ENCODE measurements around the gene HMCN2.

Gene HMCN2

GRCh38 chr9:130406278-130406895, 140.8 kb downstream of the HMCN2 start:
- TF ChIP-seq CREB1 (IDR thresholded peaks at IDR 0.05; ENCODE audit: low read depth) (no peak), ZBTB7A (IDR thresholded peaks at IDR 0.05; ENCODE audit: low read depth) (no peak), CEBPB (IDR thresholded peaks at IDR 0.05) (no peak), FOXM1 (IDR thresholded peaks at IDR 0.05; ENCODE audit: borderline replicate concordance, low read depth) (no peak), TCF12 (IDR thresholded peaks at IDR 0.05; ENCODE audit: low read depth) (no peak), TEAD4 (IDR thresholded peaks at IDR 0.05) (no peak), RAD21 (IDR thresholded peaks at IDR 0.05; ENCODE audit: low read depth) (no peak), EP300 (IDR thresholded peaks at IDR 0.05; ENCODE audit: borderline replicate concordance) (no peak), NFIC (IDR thresholded peaks at IDR 0.05) (no peak)
- TF ChIP-seq, protein P1, sequence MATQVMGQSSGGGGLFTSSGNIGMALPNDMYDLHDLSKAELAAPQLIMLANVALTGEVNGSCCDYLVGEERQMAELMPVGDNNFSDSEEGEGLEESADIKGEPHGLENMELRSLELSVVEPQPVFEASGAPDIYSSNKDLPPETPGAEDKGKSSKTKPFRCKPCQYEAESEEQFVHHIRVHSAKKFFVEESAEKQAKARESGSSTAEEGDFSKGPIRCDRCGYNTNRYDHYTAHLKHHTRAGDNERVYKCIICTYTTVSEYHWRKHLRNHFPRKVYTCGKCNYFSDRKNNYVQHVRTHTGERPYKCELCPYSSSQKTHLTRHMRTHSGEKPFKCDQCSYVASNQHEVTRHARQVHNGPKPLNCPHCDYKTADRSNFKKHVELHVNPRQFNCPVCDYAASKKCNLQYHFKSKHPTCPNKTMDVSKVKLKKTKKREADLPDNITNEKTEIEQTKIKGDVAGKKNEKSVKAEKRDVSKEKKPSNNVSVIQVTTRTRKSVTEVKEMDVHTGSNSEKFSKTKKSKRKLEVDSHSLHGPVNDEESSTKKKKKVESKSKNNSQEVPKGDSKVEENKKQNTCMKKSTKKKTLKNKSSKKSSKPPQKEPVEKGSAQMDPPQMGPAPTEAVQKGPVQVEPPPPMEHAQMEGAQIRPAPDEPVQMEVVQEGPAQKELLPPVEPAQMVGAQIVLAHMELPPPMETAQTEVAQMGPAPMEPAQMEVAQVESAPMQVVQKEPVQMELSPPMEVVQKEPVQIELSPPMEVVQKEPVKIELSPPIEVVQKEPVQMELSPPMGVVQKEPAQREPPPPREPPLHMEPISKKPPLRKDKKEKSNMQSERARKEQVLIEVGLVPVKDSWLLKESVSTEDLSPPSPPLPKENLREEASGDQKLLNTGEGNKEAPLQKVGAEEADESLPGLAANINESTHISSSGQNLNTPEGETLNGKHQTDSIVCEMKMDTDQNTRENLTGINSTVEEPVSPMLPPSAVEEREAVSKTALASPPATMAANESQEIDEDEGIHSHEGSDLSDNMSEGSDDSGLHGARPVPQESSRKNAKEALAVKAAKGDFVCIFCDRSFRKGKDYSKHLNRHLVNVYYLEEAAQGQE (IDR thresholded peaks at IDR 0.05; ENCODE audit: low read depth) = no peak
- TF ChIP-seq, protein P2, sequence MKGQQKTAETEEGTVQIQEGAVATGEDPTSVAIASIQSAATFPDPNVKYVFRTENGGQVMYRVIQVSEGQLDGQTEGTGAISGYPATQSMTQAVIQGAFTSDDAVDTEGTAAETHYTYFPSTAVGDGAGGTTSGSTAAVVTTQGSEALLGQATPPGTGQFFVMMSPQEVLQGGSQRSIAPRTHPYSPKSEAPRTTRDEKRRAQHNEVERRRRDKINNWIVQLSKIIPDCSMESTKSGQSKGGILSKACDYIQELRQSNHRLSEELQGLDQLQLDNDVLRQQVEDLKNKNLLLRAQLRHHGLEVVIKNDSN (IDR thresholded peaks at IDR 0.05) = no peak

- TF ChIP-seq EGR1 (IDR thresholded peaks at IDR 0.05) = no peak
- TF ChIP-seq RAD21 (IDR thresholded peaks at IDR 0.05; ENCODE audit: low read depth) = no peak
- TF ChIP-seq ZBTB7A (IDR thresholded peaks at IDR 0.05; ENCODE audit: low read depth) = no peak
- no peak for TF ChIP-seq MAX (IDR thresholded peaks at IDR 0.05)
- TF ChIP-seq, protein P1 (IDR thresholded peaks at IDR 0.05; ENCODE audit: low read depth) = no peak
- no peak for TF ChIP-seq EP300 (IDR thresholded peaks at IDR 0.05; ENCODE audit: borderline replicate concordance)
- TF ChIP-seq TCF12 (IDR thresholded peaks at IDR 0.05; ENCODE audit: low read depth) = no peak
- TF ChIP-seq, protein P2 (IDR thresholded peaks at IDR 0.05) = no peak
- TF ChIP-seq TEAD4 (IDR thresholded peaks at IDR 0.05) = no peak
- TF ChIP-seq FOXM1 (IDR thresholded peaks at IDR 0.05; ENCODE audit: borderline replicate concordance, low read depth) = no peak
- TF ChIP-seq CREB1 (IDR thresholded peaks at IDR 0.05; ENCODE audit: low read depth) = no peak
- no peak for TF ChIP-seq NFIC (IDR thresholded peaks at IDR 0.05)
- TF ChIP-seq YY1 (IDR thresholded peaks at IDR 0.05; ENCODE audit: low read depth) = no peak
These were observed 142.5 kb downstream of the HMCN2 start for GRCh38 chr9:130407916-130408663.

GRCh38 chr9:130408669-130409068, 143.1 kb downstream of the HMCN2 start:
- TF ChIP-seq RAD21 (IDR thresholded peaks at IDR 0.05; ENCODE audit: low read depth) (peak; percentile 17; the same call in 1 of the 2 replicates), ZBTB7A (IDR thresholded peaks at IDR 0.05; ENCODE audit: low read depth) (no peak)

- no peak for TF ChIP-seq TCF12 (IDR thresholded peaks at IDR 0.05; ENCODE audit: low read depth)
- no peak for TF ChIP-seq MAX (IDR thresholded peaks at IDR 0.05)
- TF ChIP-seq EGR1 (IDR thresholded peaks at IDR 0.05) = no peak
- no peak for TF ChIP-seq CEBPB (IDR thresholded peaks at IDR 0.05)
- TF ChIP-seq ZBTB7A (IDR thresholded peaks at IDR 0.05; ENCODE audit: low read depth) = no peak
- TF ChIP-seq, protein P1 (IDR thresholded peaks at IDR 0.05; ENCODE audit: low read depth) = no peak
- no peak for TF ChIP-seq TAF1 (IDR thresholded peaks at IDR 0.05; ENCODE audit: low read depth)
- TF ChIP-seq YY1 (IDR thresholded peaks at IDR 0.05; ENCODE audit: low read depth) = no peak
- no peak for TF ChIP-seq EP300 (IDR thresholded peaks at IDR 0.05; ENCODE audit: borderline replicate concordance)
- TF ChIP-seq CREB1 (IDR thresholded peaks at IDR 0.05; ENCODE audit: low read depth) = no peak
- no peak for TF ChIP-seq NFIC (IDR thresholded peaks at IDR 0.05)
- no peak for TF ChIP-seq FOXM1 (IDR thresholded peaks at IDR 0.05; ENCODE audit: borderline replicate concordance, low read depth)
- TF ChIP-seq, protein P2 (IDR thresholded peaks at IDR 0.05) = no peak
- no peak for TF ChIP-seq RAD21 (IDR thresholded peaks at IDR 0.05; ENCODE audit: low read depth)
These were observed 143.7 kb downstream of the HMCN2 start for GRCh38 chr9:130409246-130409645.
